HepG2 (cell line): ENCODE measurements around the gene MFAP1. TPM values are rescaled to one million over a fixed set of nuclear protein-coding genes. Genes with fewer than 3 reads are reported as not detected.
A peak's percentile ranks its signal among the peaks of the same experiment; 100 is the strongest.

Experiments used
- ATF1 ChIP-seq: IDR thresholded peaks from 2 replicates; pipeline ENCODE4 v1.6.1; 2016; ENCODE audit warnings: mild to moderate bottlenecking, control low read depth
- DPF2 ChIP-seq: sonication (generic); formaldehyde crosslinking; IDR thresholded peaks from 2 replicates; pipeline ENCODE4 v1.4.0; 2020; ENCODE audit warnings: mild to moderate bottlenecking, low read depth, missing genetic modification reagents, borderline replicate concordance
- E2F2 ChIP-seq: sonication (generic); formaldehyde crosslinking; IDR thresholded peaks from 2 replicates; pipeline ENCODE4 v1.4.0; 2020; ENCODE audit warnings: missing genetic modification reagents, borderline replicate concordance
- ELF1 ChIP-seq: sonication (generic); formaldehyde crosslinking; IDR thresholded peaks from 2 replicates; pipeline ENCODE4 v1.4.0; 2020; ENCODE audit warnings: missing genetic modification reagents
- GABPA ChIP-seq, 2 experiments: IDR thresholded peaks; 2 replicates each; pipeline ENCODE4 v1.6.1; 2011 to 2016; ENCODE audit warnings: low read depth in 2 of 2, low read length in 1 of 2, missing biosample characterization in 1 of 2, missing genetic modification characterization in 1 of 2
- HDAC1 ChIP-seq: sonication (generic); formaldehyde crosslinking; IDR thresholded peaks from 2 replicates; pipeline ENCODE4 v1.5.1; 2020; ENCODE audit warnings: mild to moderate bottlenecking, missing genetic modification reagents
- IKZF1 ChIP-seq: fragments of 450-650 bp; IDR thresholded peaks from 2 replicates; pipeline ENCODE4 v1.7.1; 2016
- MXD3 ChIP-seq: IDR thresholded peaks from 2 replicates; pipeline ENCODE4 v1.6.1; 2016; ENCODE audit warnings: mild to moderate bottlenecking, missing biosample characterization, missing genetic modification reagents
- NBN ChIP-seq: fragments of 450-650 bp; conservative IDR thresholded peaks from 2 replicates; pipeline ENCODE4 v1.6.1; 2017
- NCOA1 ChIP-seq: sonication (generic); formaldehyde crosslinking; IDR thresholded peaks from 2 replicates; pipeline ENCODE4 v1.9.0; 2021; ENCODE audit warnings: missing genetic modification reagents
- POLR2A ChIP-seq, 2 experiments: IDR thresholded peaks; 2 replicates each; pipeline ENCODE4 v1.6.1; 2011; ENCODE audit warnings: low read depth in 2 of 2, low read length in 2 of 2, mild to moderate bottlenecking in 1 of 2, moderate library complexity in 1 of 2; ENCODE audit not compliant: insufficient read depth in 1 of 2
- SOX6 ChIP-seq, 2 experiments: fragments of 450-650 bp in 1 of 2; sonication (generic) in 1 of 2; formaldehyde crosslinking in 1 of 2; IDR thresholded peaks; 2 replicates each; pipeline versions ENCODE4 v1.4.0 to v1.6.1; 2017 to 2020; ENCODE audit warnings: antibody characterized with exemption in 1 of 2, mild to moderate bottlenecking in 1 of 2, missing genetic modification reagents in 1 of 2
- SP2 ChIP-seq: sonication (generic); formaldehyde crosslinking; IDR thresholded peaks from 2 replicates; pipeline ENCODE4 v1.5.1; 2020; ENCODE audit warnings: mild to moderate bottlenecking, missing genetic modification reagents
- SPEN ChIP-seq: sonication (generic); formaldehyde crosslinking; IDR thresholded peaks from 2 replicates; pipeline ENCODE4 v1.5.1; 2020; ENCODE audit warnings: low read depth, mild to moderate bottlenecking, missing genetic modification reagents
- TFDP1 ChIP-seq: IDR thresholded peaks from 2 replicates; pipeline ENCODE4 v1.6.1; 2016; ENCODE audit warnings: missing compliant biosample characterization, missing genetic modification reagents, borderline replicate concordance
- TSC22D2 ChIP-seq: sonication (generic); formaldehyde crosslinking; IDR thresholded peaks from 2 replicates; pipeline ENCODE4 v1.5.1; 2020; ENCODE audit warnings: missing genetic modification reagents, mild to moderate bottlenecking, borderline replicate concordance
- YEATS4 ChIP-seq: sonication (generic); formaldehyde crosslinking; IDR thresholded peaks from 2 replicates; pipeline ENCODE4 v1.4.0; 2020; ENCODE audit warnings: missing genetic modification reagents, borderline replicate concordance
- ZBTB25 ChIP-seq: IDR thresholded peaks from 2 replicates; pipeline ENCODE4 v1.6.1; 2018; ENCODE audit warnings: missing genetic modification reagents
- ZFY ChIP-seq: sonication (generic); formaldehyde crosslinking; IDR thresholded peaks from 2 replicates; pipeline ENCODE4 v1.4.0; 2020; ENCODE audit warnings: missing genetic modification reagents
- ZNF143 ChIP-seq: sonication (generic); formaldehyde crosslinking; IDR thresholded peaks from 2 replicates; pipeline ENCODE4 v1.4.0; 2020; ENCODE audit warnings: missing genetic modification reagents
- ZNF263 ChIP-seq: sonication (generic); formaldehyde crosslinking; IDR thresholded peaks from 2 replicates; pipeline ENCODE4 v1.4.0; 2020; ENCODE audit warnings: missing genetic modification reagents
- ZNF329 ChIP-seq: sonication (generic); formaldehyde crosslinking; IDR thresholded peaks from 2 replicates; pipeline ENCODE4 v1.9.0; 2021; ENCODE audit warnings: low read depth, mild to moderate bottlenecking, missing genetic modification reagents
- ZNF558 ChIP-seq: sonication (generic); formaldehyde crosslinking; IDR thresholded peaks from 2 replicates; pipeline ENCODE4 v1.9.0; 2022; ENCODE audit warnings: mild to moderate bottlenecking, missing genetic modification reagents, borderline replicate concordance
- ZNF605 ChIP-seq: sonication (generic); formaldehyde crosslinking; IDR thresholded peaks from 2 replicates; pipeline ENCODE4 v1.8.0; 2022; ENCODE audit warnings: mild to moderate bottlenecking, missing genetic modification reagents
- ZNF737 ChIP-seq: sonication (generic); formaldehyde crosslinking; IDR thresholded peaks from 2 replicates; pipeline ENCODE4 v1.5.0; 2020; ENCODE audit warnings: missing genetic modification reagents, mild to moderate bottlenecking, borderline replicate concordance
- ZNF747 ChIP-seq: sonication (generic); formaldehyde crosslinking; IDR thresholded peaks from 2 replicates; pipeline ENCODE4 v1.8.1; 2023; ENCODE audit warnings: missing genetic modification reagents, mild to moderate bottlenecking, borderline replicate concordance
- ZNF773 ChIP-seq: sonication (generic); formaldehyde crosslinking; IDR thresholded peaks from 2 replicates; pipeline ENCODE4 v1.4.0; 2020; ENCODE audit warnings: missing genetic modification reagents, borderline replicate concordance
- ZSCAN25 ChIP-seq: sonication (generic); formaldehyde crosslinking; IDR thresholded peaks from 2 replicates; pipeline ENCODE4 v1.8.0; 2022; ENCODE audit warnings: mild to moderate bottlenecking, missing genetic modification reagents
- polyA plus RNA-seq, 8 experiments: library from polyadenylated mRNA; depleted of rRNA in 3 of 8; stranded (reverse) in 7 of 8; unstranded in 1 of 8; fragments of >200 nt; fragmentation: Illumina TruSeq in 4 of 8; extraction: Trizol in 4 of 8; gene quantifications; 2 replicates each; pipeline versions ENCODE4 v1.2.1 to v1.2.3, GENCODE V29; 2011 to 2016; ENCODE audit warnings: low read depth in 4 of 8, missing spikeins in 1 of 8, mixed read lengths in 1 of 8; ENCODE audit not compliant: insufficient read depth in 1 of 8
- total RNA-seq, 5 experiments: library from RNA; depleted of rRNA; stranded (reverse); fragments of >200 nt; fragmentation: Illumina TruSeq; extraction: Trizol; gene quantifications; 2 replicates each; pipeline ENCODE4 v1.2.3, GENCODE V29; 2016; ENCODE audit warnings: low read depth in 1 of 5

MFAP1 gene
- total and polyA plus RNA-seq, 2 of the 13 experiments (the other 11 are each of a cell fraction or from before 2014, with no cell fraction given), result 11.8 to 39.5 TPM

GRCh38 chr15:43826508-43827341 is 2.2 kb upstream of the MFAP1 start, which contains the start of gene WDR76 (continued):
- TF ChIP-seq DPF2 (CRISPR knock-in tag), result no peak
- TF ChIP-seq E2F2, result peak; percentile 88; the same call in 1 of the 2 replicates
- no peak for TF ChIP-seq SP2
- TF ChIP-seq ZBTB25 (CRISPR knock-in tag), result no peak
- TF ChIP-seq ZNF143 (CRISPR knock-in tag), result peak; percentile 45; the same call in 1 of the 2 replicates
- TF ChIP-seq ZNF747 (CRISPR knock-in tag), result 0 out of 2 replicates have a peak, but pooled peaks have one; percentile 57
- peak; percentile 55 for TF ChIP-seq ELF1 (CRISPR knock-in tag)
- 0 out of 2 replicates have a peak, but pooled peaks have one; percentile 38 for TF ChIP-seq HDAC1 (CRISPR knock-in tag)
- TF ChIP-seq IKZF1, result no peak
- no peak for TF ChIP-seq GABPA (IDR thresholded peaks at IDR 0.05; ENCODE audit: low read depth, low read length)
- TF ChIP-seq GABPA (CRISPR knock-in tag; IDR thresholded peaks at IDR 0.05; ENCODE audit: low read depth), result peak; percentile 52
- 0 out of 4 replicates have a peak, but pooled peaks of 1 of the 2 experiments have one; percentile 14 for TF ChIP-seq POLR2A (IDR thresholded peaks at IDR 0.05; ENCODE audit: insufficient read depth in 1 of 2, low read depth in 2 of 2, low read length in 2 of 2)
- peak; percentile 51; the same call in 1 of the 2 replicates for TF ChIP-seq YEATS4 (CRISPR knock-in tag)
- no peak for TF ChIP-seq ATF1 (CRISPR knock-in tag)
- no peak for TF ChIP-seq TSC22D2 (CRISPR knock-in tag)
- TF ChIP-seq NCOA1 (CRISPR knock-in tag), result no peak
- TF ChIP-seq ZNF773 (CRISPR knock-in tag), result no peak
- 0 out of 2 replicates have a peak, but pooled peaks have one; percentile 20 for TF ChIP-seq ZNF263
- TF ChIP-seq SOX6 (IDR thresholded peaks at IDR 0.05), result no peak
- no peak for TF ChIP-seq SOX6 (CRISPR knock-in tag; IDR thresholded peaks at IDR 0.05)
- peak; percentile 37; the same call in 1 of the 2 replicates for TF ChIP-seq SPEN (CRISPR knock-in tag)
- 0 out of 2 replicates have a peak, but pooled peaks have one; percentile 33 for TF ChIP-seq ZNF605 (CRISPR knock-in tag)
- TF ChIP-seq ZNF737 (CRISPR knock-in tag), result no peak
- TF ChIP-seq TFDP1, result peak; percentile 84; the same call in 1 of the 2 replicates
- TF ChIP-seq NBN, result no peak
- TF ChIP-seq MXD3, result no peak
- TF ChIP-seq ZNF329 (CRISPR knock-in tag), result no peak
- TF ChIP-seq ZFY, result peak; percentile 62
- no peak for TF ChIP-seq ZSCAN25
- no peak for TF ChIP-seq ZNF558 (CRISPR knock-in tag)
